PC-9 (cell line): ENCODE results near the gene POM121L2.

Source experiments
- CTCF ChIP-seq: fragments of 200-600 bp; sonication (generic); conservative IDR thresholded peaks from 2 replicates; pipeline ENCODE4 v1.6.1; 2017; ENCODE audit warnings: mixed run types, antibody characterized with exemption, mild to moderate bottlenecking, moderate library complexity
- EZH2 ChIP-seq: fragments of 200-600 bp; sonication (generic); IDR thresholded peaks from 2 replicates; pipeline ENCODE4 v1.8.0; 2017; ENCODE audit warnings: antibody characterized with exemption, low read depth

- TF ChIP-seq CTCF (no peak), EZH2 (no peak)
These were observed 15.8 kb downstream of the POM121L2 start for GRCh38 chr6:27296106-27296783.
